HG03432 (cell line): ENCODE results near the gene SH2B2.
"Not testable (repeated sequence)": the region's sequence is repeated elsewhere in the genome, so short reads cannot be mapped to it uniquely, and the experiment has no call there.

Source experiments
- ATAC-seq: cut with Tn5 transposase; IDR thresholded peaks from one replicate; pipeline ENCODE4 v1.9.1; 2021; ENCODE audit warnings: mild to moderate bottlenecking, moderate library complexity; ENCODE audit not compliant: unreplicated experiment

SH2B2 gene

DNA sequence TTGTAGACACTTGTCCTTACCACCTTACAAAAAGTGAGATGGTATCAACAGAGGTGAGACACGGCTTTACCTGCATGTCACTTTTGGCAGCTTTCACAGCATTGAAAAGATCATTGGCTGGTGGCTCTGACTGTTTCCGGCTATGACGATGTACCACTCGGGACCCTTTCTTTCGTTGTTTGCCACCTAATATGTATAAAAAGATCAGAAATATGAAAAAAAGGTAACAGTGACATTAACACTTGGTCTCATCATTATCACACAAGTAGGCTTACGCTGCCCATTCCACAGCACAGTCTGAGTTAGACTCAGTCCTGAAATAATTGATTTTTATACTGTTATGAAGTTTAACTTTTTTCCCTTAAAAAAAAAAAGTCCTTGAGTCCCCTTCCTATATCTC is 40.5 kb downstream of the SH2B2 start:
- ATAC-seq: not testable (repeated sequence)

DNA sequence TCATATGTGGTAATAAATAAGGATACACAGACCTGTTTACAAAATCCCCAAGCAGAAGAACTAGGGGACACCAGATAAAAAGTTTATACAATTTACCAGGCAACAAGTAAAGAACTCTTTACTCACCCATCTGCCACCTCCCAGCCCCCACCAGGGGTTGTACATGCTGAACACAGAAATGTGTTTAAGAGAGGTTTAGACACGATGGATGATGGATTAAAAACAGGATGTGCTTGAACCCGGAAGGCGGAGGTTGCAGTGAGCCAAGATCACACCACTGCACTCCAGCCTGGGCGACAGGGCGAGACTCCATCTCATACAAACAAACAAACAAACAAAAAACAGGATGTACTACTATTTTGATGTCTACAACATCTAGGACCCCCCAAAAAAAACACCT is 42.2 kb downstream of the SH2B2 start:
- ATAC-seq: not testable (repeated sequence)

DNA sequence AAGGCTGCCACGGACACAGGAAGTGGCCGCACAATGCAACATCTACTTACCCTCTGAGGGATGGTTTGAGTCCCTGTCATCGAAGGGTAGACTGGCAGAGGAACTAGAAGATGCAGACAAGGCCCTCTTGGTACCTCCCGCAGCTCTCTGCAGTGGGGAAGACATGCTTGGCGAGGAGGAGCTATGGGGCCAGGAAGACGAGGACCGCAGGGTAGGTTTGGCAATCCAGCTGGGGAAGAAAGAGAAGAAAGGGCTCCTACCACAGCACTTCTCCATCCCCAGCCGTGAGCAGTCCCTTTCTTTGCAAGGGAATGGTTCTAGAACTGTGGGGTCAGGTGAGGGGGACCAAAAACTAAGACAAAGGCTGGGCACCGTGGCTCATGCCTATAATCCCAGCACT is 42.7 kb downstream of the SH2B2 start:
- ATAC-seq: not testable (repeated sequence)

DNA sequence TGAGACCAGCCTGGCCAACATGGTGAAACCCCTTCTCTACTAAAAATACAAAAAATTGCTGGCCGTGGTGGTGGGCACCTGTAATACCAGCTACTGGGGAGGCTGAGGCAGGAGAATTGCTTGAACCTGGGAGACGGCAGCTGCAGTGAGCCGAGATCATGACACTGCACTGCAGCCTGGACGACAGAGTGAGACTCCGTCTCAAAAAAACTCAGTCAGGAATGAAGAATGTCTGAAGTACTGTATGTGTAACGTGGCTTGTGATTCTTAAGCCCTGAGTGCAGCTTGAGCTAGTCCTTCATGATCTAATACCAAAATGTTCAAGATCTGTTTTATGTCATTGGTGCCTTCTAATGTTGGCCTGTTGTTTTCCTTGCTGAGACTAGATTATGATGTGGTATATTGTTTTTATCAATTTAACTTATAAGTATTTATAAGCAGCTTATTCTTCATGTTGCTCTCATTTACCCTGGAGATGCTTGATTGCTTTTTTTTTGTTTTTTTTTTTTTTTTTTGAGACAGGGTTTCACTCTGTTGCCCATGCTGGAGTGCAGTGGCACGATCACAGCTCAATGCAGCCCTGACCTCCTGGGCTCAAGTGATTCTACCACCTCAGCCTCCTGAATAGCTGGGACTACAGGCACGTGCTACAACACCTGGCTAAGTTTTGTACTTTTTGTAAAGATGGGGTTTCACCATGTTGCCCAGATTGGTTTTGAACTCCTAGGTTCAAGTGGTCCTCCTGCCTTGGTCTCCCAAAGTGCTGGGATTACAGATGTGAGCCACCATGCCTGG is 44.2 kb downstream of the SH2B2 start:
- ATAC-seq: not testable (repeated sequence)

DNA sequence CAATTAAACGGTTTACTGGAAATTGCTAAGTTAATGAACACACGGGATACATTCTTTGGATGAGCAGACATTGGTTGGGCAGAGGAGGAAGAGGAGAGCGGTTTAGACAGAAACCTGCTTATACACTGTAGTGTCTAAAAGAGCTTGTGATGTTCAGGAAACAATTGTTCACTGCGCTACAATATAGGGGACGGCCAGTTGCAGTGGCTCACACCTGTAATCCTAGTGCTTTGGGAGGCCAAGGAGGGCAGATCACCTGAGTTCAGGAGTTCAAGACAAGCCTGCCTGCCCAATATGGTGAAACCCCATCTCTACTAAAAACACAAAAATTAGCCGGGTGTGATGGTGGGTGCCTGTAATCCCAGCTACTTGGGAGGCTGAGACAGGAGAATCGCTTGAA is 48.9 kb downstream of the SH2B2 start:
- ATAC-seq: not testable (repeated sequence)

DNA sequence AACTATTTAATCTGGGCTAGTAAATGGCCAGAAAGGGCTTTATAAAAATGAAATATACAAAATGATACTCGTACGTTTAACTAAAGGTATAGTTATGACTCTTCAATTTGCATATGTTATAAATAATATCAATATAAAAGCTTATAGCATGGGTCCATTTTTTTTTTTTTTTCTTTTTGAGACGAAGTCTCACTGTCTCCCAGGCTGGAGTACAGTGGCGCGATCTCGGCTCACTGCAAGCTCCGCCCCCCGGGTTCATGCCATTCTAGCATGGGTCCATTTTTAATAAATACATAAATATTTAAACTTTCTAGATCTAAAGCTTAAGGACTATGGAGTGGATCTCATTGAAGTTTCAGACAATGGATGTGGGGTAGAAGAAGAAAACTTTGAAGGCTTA is 50.3 kb downstream of the SH2B2 start:
- ATAC-seq: not testable (repeated sequence)

DNA sequence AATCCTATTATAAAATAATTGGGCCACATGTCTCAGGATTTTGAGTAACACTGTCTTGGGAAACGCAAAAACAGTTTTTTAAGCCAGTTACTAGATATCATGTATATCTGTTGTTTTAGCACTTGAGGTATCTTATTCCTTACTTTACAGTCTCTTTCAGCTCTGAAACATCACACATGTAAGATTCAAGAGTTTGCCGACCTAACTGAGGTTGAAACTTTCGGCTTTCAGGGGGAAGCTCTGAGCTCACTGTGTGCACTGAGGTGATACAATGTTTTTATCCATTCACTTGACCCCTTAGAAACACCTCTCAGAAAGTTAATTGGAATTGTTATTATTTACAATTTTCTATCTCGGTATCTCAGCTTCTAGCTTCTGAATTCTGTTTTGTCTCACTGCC is 50.8 kb downstream of the SH2B2 start:
- not testable (repeated sequence) for ATAC-seq

DNA sequence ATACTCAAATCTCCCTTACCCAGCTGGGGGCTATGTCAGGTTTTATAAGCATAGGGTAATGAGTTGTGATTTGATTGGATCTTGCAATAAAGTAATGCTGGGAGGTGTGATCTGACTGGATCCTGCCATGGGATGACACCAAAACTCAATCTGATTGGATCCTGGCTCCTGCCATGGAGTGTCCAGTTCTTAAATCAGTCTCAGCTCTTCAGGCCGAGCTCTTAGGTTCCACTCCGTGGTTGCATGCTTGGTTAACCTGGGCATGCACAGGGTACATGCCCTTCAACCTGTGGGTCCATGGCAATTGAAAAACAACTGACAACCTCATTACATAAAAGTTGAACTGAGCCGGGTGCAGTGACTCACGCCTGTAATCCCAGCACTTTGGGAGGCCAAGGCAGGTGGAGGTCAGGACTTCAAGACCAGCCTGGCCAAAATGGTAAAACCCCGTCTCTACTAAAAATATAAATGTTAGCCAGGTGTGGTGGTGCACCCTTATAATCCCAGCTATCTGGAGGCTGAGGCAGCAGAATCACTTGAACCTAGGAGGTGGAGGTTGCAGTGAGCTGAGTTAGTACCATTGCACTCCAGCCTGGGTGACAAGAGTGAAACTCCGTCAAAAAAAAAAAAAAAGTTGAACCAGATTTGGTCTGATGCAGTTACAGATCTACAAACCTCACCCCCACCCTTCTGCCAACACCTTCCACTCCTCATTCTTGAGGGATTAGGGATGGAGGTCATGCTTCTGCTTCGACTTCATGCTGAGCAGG is 54.1 kb downstream of the SH2B2 start:
- ATAC-seq: not testable (repeated sequence)

DNA sequence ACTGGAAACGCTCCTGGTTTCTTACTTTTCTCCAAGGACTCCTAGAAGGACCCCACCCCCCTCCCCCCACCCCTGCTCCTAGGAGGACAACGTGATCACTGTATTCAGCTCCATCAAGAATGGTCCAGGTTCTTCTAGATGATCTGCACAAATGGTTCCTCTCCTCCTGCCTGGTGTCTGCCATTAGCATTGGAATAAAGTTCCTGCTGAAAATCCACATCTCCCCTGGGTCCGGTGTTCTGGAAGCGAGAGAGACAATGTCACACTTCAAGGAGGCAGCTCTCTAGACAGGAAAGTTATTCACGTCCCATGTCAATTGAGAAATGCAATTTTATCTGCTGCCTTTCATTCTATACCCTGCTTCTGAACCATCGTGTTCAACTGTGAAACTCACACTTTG is 60.3 kb downstream of the SH2B2 start:
- not testable (repeated sequence) for ATAC-seq

DNA sequence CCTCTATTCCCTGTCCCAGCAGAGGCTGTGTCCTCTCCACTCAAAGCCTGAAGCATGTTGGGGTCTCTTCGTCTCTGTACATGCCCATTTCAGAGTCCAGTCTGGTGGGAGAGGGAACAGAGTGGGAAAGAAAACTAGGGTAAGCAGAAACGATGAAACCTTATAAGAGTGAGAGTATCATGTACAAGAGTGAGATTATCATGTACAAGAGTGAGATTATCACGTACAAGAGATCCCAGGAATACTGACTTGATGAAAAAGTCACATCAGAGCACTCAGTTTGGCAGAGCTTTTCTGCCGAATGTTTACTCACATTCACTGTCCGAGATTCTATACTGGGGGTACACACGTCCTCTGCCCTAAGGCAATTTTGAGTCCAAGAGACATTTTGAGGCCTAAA is 69.7 kb downstream of the SH2B2 start, which contains the start of gene SPDYE6:
Gene SPDYE6 (minus strand): TSS at position 101 of the 400 bp plus-strand sequence. CDS start 421 bp downstream, outside the sequence.
- not testable (repeated sequence) for ATAC-seq

DNA sequence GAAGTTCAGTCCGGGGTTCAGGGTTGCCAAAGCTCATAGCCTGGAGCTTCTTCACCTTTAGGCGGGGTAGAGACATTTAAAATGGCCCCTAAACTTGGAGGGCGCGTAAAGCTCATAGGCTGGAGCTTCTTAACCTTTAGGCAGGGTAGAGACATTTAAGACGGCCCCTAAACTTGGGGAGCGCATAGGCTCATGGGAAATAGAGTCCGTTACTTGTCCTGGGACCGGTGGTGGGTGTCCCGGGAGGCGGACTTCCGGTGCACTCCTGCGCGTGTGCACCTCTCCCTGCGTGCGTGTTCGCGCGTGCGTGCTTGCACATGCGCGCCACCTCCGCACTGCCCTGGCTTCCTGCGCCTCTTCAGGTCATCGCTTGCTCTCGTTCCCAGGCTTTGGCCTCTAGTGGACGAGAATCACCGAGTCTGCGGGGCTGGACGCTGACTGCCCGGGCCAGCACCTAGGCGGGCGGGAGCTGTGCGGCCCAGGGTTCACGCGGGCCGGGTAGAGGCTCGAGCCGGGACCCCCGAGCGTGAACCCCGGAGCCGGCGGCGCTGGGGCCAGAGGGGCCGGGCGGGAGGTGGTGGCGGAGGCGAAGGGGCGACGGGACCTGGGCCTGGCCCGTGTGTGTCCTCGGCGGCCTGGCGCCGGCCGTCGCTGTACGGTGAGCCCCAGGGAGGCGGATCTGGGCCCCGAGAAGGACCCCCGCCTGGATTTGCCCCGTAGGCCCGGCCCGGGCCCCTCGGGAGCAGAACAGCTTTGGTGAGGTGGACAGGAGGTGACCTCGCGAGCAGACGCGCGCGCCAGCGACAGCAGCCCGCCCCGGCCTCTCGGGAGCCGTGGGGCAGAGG is 77.1 kb downstream of the SH2B2 start:
- peak; percentile 98 for ATAC-seq

DNA sequence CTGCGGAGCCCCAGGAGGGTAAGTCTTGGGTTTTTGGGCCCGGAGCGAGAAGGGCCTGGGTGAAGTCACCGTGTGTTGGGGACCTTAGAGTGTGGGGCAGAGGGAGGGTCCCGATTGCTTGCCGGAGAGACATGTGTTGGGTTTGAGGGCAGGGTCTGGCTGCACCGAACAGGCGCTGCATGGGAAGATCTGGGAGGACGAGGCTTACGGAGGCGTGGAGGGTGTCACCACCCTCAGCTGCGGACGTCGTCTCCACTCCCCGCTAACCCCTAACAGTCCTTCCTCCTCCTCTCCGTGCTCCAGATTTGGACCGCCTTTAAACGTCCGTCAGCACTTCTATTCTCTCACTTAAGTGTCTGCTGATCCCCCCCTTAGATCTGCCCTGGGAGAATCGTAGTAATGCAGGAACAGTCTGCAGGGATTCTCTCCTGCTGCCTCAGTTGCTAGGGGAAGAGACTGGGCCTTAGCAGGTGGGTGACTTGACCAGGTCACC is 77.8 kb downstream of the SH2B2 start:
- ATAC-seq: not testable (repeated sequence)

DNA sequence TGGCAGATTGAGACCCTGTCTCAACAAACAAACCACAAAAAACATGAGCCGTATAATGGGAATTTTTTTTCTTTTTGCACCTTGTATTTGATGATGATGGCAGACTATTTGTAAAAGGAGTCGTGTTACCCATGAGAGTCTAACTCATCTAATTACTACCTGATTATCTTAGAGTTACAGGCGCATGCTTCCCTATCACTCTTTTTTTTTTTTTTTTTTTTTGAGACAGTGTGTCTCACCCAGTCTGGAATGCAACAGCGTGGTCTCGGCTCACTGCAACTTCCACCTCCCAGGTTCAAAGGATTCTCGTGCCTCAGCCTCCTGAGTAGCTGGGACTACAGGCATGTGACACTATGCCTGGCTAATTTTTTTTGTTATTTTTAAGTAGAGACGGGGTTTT is 78.7 kb downstream of the SH2B2 start:
- not testable (repeated sequence) for ATAC-seq

DNA sequence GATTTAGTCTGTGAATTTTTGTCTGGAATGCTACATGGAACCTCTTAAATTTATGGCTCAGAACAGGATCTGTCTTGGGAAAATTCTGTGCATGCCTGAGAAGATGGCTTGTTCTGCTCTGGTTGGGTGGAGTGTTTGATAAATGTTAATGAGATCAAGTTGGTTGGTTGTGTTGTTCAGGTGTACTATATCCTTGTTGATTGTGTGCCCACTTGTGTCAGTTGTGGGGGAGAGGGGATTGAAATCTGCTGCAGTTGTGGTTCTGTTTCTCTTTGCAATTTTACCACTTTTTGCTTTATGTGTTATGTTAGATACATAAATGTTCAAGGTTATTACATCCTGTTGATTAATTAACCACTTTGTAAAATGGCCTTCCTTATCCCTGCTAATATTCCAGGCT is 83.4 kb downstream of the SH2B2 start:
- not testable (repeated sequence) for ATAC-seq
